Brain microvascular endothelial cell (primary cell): ENCODE results near the gene HEYL.

Experiments
- DNase-seq: peaks from one replicate; pipeline ENCODE4 v3.0.0-alpha.2; 2020
- H3K27ac ChIP-seq: fragments of 250-450 bp; sonication (Bioruptor Pico); 2 replicates; pipeline ENCODE4 v1.5.1; 2020; ENCODE audit warnings: mild to moderate bottlenecking, moderate library complexity
- H3K27me3 ChIP-seq: fragments of 250-450 bp; sonication (Bioruptor Pico); replicated peaks from 2 replicates; pipeline ENCODE4 v1.5.1; 2020; ENCODE audit warnings: mild to moderate bottlenecking
- H3K36me3 ChIP-seq: fragments of 250-450 bp; sonication (Bioruptor Pico); replicated peaks from 2 replicates; pipeline ENCODE4 v1.5.1; 2020; ENCODE audit warnings: mild to moderate bottlenecking
- H3K4me3 ChIP-seq: 2 replicates; pipeline ENCODE4 v1.5.1; 2011; ENCODE audit warnings: low read depth, mild to moderate bottlenecking, control low read depth, low read length, moderate library complexity
- CTCF ChIP-seq: IDR thresholded peaks from 2 replicates; pipeline ENCODE4 v1.5.1; 2011; ENCODE audit warnings: low read depth, mild to moderate bottlenecking, moderate library complexity, low read length, control low read depth, inconsistent platforms; ENCODE audit errors: missing control alignments
- in situ Hi-C: cut with HindIII; loops from 2 replicates; pipeline ENCODE4 v1.10.0; 2017; ENCODE audit warnings: low sequenced_read_pairs, low pct_ligation_motif_present

The HEYL gene

GRCh38 chr1:39639305-39640130 lies at the start of gene HEYL:
TSS of gene HEYL (minus strand) at chr1:39639643. CDS start at chr1:39639625, 18 bp downstream.
- in situ Hi-C loops = no loop called here
- Histone ChIP-seq H3K27ac (no peak within 1 kb of the TSS), H3K27me3 (no peaks in the 10 kb centered on the region), H3K4me3 (peak within 1 kb of the TSS; percentile 49), H3K36me3 (no peaks in the 10 kb centered on the region)
- peak; percentile 60 for TF ChIP-seq CTCF
- peak; percentile 42 for DNase-seq

- Histone ChIP-seq H3K27ac (no peak overlapping the region), H3K36me3 (no peaks in the 10 kb centered on the region), H3K27me3 (peaks cover 72% of the 10 kb centered on the region), H3K4me3 (no peak overlapping the region)
- in situ Hi-C loops = no loop called here
- TF ChIP-seq CTCF = no peak
- no peak for DNase-seq
Observed at GRCh38 chr1:39689214-39689613, 49.8 kb upstream of the HEYL start.

- in situ Hi-C loops = no loop called here
- TF ChIP-seq CTCF = no peak
- no peak overlapping the region for H3K27ac ChIP-seq
- H3K36me3 ChIP-seq = no peaks in the 10 kb centered on the region
- peaks cover 73% of the 10 kb centered on the region for H3K27me3 ChIP-seq
- DNase-seq = no peak
- no peak overlapping the region for H3K4me3 ChIP-seq
Observed at GRCh38 chr1:39688706-39689105, 49.3 kb upstream of the HEYL start.

GRCh38 chr1:39687243-39687642 lies 47.8 kb upstream of the HEYL start:
- no peak overlapping the region for H3K4me3 ChIP-seq
- TF ChIP-seq CTCF = no peak

GRCh38 chr1:39685071-39685470 lies 45.6 kb upstream of the HEYL start:
- in situ Hi-C loops = no loop called here
- Histone ChIP-seq H3K27ac (no peak overlapping the region), H3K27me3 (peaks cover 72% of the 10 kb centered on the region), H3K4me3 (no peak overlapping the region), H3K36me3 (no peaks in the 10 kb centered on the region)
- DNase-seq = no peak
- no peak for TF ChIP-seq CTCF

More at GRCh38 chr1:39687243-39687642, 47.8 kb upstream of the HEYL start:
- in situ Hi-C loops = no loop called here
- Histone ChIP-seq H3K36me3 (no peaks in the 10 kb centered on the region), H3K27ac (no peak overlapping the region), H3K27me3 (peaks cover 73% of the 10 kb centered on the region)
- DNase-seq = no peak

GRCh38 chr1:39684313-39684664 lies 44.8 kb upstream of the HEYL start:
- peaks cover 65% of the 10 kb centered on the region for H3K27me3 ChIP-seq
- no peak overlapping the region for H3K4me3 ChIP-seq
- in situ Hi-C loops = no loop called here
- H3K36me3 ChIP-seq = no peaks in the 10 kb centered on the region
- no peak for TF ChIP-seq CTCF
- H3K27ac ChIP-seq = no peak overlapping the region
- no peak for DNase-seq
